GOT3 (cell line): Measurements from ENCODE around the gene MPPE1.
"Not testable (repeated sequence)": the region's sequence is repeated elsewhere in the genome, so short reads cannot be mapped to it uniquely, and the experiment has no call there.

Source experiments
- DNase-seq: peaks from one replicate; lab custom pipeline; 2025; ENCODE audit warnings: mixed read lengths; lab: John Stamatoyannopoulos, UW

The MPPE1 gene

DNA sequence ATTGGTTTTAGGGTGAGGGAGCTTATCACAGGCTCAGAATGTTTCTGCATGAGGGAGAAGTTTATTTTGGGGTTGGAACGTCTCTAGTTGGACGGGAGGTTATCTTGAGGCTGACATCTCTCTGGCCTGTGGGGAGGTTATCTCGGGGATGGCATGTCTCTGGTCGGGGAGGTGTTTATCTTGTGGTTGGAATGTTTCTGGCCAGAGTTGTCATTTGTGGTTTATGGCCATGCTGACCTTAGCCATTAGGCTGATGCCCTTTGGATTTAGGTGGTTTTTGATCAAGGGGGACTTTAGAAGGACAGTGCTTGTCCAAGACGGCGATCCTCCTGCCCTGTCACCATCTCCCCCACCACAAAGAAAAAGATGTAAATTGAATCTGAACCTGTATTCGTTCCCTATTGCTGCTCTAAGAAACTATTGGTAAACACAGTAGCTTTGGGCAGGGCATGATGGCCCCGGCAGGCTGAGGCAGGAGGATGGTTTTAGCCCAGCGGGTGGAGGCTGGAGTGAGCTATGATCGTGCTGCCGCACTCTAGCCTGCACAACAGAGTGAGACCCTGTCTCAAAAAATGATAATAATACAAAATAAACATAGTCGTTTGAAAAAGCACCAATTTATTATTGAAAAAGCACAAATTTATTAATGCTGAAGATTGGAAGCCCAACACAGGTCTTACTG lies 17.8 kb upstream of the MPPE1 start:
- no peak for DNase-seq

DNA sequence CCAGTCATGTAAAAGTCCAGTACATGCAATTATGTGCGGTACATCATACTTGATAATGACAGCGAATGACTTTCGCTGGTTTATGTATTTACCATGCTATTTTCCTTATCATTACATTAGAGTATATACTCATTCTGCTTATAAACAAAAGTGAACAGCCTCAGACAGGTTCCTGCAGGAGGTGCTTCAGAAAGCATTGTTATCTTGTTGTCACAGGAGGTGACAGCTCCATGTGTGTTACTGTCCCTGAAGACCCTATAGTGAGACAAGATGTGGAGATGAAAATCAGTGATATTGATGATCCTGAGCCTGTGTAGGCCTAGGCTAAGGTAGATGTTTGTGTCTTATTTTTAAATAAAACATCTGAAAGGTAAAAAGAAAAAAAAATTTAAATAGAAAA lies 15.3 kb upstream of the MPPE1 start:
- DNase-seq = no peak

DNA sequence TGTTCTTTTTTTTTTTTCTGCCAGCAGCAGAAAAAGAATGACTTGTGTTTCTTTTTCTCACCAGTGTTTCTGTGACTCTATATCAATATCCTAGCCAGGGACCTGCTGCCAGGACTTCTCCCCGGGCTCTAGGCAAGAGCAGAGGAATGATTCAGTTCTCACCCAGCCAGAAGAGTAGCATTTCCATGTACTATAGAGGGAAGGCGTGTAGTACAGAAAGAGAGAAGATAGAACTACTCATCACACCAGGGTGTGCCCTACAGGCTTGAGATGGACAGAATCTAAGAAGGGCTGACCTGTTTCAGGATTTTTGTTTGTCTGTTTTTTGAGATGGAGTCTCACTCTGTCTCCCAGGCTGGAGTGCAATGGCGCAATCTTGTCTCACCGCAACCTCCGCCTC lies 11.4 kb upstream of the MPPE1 start:
- not testable (repeated sequence) for DNase-seq

GRCh38 chr18:11916880-11917279 lies 8.8 kb upstream of the MPPE1 start:
- DNase-seq = not testable (repeated sequence)

GRCh38 chr18:11909591-11910026 lies 1.5 kb upstream of the MPPE1 start:
- DNase-seq = no peak

DNA sequence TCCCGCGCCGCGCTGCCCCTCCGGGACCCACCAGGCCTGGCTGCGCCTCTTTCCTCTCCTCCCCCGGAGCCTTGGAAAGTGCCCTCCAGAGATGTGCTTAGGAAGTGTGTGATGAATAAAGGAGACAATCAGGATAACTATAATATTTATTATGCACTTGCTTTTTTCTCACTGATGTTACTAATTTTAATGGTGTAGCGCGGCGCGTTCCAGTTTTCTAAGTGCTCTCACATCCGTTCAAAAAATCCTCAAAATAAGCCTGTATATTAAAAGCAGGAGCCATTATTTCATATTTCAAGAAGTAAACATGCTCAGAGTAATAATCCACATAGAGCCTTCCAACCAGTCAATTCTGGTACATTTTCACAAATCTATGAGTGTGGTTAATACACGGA lies 941 bp upstream of the MPPE1 start:
- DNase-seq = no peak

- DNase-seq = no peak
Observed at GRCh38 chr18:11906926-11907874, 917 bp downstream of the MPPE1 start.

- DNase-seq = no peak
Observed at GRCh38 chr18:11906176-11906575, 1.9 kb downstream of the MPPE1 start.

DNA sequence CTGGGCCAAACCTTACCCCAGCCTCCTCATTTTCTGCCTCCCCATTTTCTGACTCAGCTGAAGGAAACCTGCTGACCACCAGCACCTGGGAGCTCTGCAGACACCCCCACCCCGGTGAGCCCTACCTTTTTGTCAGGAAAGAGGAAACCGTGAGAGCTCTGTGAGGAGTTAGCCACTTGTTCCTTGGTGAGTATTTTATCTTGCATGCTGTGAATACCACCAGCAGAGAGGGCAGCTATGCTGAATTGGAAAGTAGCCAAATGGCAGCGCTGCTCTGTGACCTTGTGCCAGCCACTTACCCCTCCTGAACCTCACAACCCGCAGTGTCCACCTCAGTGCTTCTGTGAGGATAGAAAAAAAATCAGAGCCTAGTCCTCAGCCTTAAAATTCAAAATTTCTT lies 2.5 kb downstream of the MPPE1 start:
- DNase-seq = no peak

- no peak for DNase-seq
Observed at GRCh38 chr18:11902522-11903292, 5.4 kb downstream of the MPPE1 start.

GRCh38 chr18:11901826-11902438 lies 6.2 kb downstream of the MPPE1 start:
- DNase-seq = no peak

DNA sequence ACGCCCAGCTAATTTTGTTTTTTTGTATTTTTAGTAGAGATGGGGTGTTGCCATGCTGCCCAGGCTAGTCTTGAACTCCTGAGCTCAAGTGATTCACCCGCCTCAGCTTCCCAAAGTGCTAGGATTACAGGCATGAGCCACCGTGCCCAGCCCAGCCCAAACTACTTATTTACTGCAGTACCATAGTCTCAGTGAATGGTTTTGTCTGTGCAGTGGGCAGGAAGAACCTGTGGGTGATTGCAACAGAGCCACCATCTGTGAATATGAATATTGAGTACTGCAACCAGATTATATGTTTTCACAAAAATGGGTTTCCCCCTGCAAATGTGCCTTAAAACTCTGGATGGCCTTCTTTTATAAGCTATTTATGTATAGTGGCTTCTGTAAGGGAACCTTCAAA lies 9.1 kb downstream of the MPPE1 start:
- DNase-seq = no peak

- DNase-seq = no peak
Observed at GRCh38 chr18:11897781-11898180, 10.3 kb downstream of the MPPE1 start.

GRCh38 chr18:11892438-11892837 lies 15.7 kb downstream of the MPPE1 start:
- DNase-seq = not testable (repeated sequence)

DNA sequence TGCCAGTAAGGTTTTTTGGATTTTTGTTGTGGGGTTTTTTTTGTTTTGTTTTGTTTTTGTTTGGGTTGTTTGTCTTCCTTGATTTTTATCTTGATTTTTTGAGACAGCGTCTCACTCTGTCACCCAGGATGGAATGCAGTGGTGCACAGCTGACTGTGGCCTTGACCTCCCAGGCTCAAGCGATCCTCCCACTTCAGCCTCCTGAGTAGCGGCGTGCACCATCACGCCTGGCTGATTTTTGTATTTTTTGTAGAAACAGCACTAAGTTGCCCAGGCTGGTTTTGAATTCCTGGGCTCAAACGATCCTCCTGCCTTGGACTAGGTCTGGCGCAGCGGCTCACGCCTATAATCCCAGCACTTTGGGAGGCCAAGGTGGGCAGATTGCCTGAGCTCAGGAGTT lies 16.4 kb downstream of the MPPE1 start:
- DNase-seq = no peak

GRCh38 chr18:11889284-11889683 lies 18.8 kb downstream of the MPPE1 start:
- no peak for DNase-seq

DNA sequence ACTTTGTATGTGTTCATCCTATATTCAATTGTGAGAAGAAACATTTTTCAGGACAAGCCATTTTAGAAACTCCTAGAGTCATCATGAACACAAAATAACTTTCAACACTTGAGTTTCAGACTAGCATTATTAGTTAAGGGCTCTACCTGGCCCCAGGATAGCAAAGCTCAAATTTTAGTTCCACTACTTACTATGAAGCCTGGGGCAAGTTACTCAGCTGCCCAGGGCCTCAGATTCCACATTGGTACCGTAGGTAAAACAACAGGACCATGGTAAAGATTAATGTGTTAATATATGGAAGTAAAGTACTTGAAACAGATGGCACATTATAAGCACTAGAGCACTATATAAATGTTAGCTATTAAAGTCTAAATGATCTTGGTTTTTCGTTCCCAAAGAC lies 19.4 kb downstream of the MPPE1 start:
- no peak for DNase-seq

DNA sequence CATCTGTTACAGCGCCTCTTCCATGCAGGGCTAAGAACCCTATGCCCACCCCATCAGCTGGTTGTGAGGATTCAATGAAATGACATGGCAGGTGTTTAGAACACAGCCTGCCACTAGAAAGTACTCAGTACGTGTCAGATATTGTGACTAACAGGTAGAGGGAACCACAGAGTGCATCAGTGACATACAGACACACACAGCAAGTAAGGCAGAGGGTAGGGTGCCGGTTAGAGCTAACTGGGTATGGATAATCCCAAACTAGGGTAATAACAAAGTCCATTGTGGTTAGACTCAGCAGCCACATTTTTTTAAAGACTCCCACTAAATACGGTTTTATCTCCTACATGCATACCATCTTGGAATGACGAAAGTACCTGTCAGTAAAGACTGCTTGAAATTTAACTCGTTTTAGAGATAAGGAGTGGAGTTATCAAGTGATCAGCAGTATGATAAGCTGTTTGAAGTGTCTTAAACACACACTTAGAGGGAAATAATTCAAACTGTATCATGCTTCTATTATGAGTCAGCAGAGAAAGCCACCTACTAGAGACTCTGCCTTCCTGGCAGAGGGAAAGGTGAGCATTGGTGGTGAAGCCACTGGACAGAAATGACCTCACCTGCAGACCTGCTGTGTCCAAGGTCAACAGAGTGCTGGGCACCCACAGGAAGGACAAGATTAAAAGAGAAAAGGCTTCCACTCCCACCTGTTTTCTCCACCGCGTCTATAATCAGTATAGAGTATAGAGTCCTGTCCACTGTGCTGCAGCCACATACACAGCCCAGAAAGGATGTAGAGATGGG lies 20.6 kb downstream of the MPPE1 start:
- no peak for DNase-seq

DNA sequence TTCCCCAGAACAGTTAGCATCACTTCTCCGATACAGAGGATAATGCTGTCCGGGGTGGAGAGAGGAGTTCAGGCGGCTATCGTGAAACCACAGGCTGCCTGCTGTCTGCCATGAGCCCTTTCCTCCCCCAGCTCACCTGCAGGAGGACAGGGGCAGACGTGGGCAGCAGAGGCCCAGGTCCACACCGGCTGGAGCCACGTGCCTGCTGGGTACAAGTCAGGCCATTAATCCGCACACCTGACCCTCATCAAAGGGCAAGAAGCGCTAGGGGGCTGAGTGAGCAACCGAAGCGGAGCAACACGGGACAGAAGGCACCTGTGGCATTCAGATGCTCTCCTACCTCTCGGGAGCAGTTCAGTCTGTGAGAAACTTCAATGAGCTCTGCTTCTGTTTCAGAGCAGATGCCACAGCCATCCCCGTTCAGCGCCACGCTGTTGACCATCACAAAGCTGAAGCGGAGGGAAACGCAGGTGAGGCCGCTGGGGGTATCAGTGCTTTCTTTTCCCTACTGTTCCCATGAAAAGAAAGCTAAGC lies 21.5 kb downstream of the MPPE1 start:
- no peak for DNase-seq

- no peak for DNase-seq
Observed at GRCh38 chr18:11885278-11885947, 22.7 kb downstream of the MPPE1 start.
